Activated CD8-positive, alpha-beta T cell treated with anti-CD3 and anti-CD28 coated beads, Interleukin-2, amount 10 ng/mL, durations not matched to agents 7 days and 5 days (primary cell): Measurements from ENCODE around the gene ZNF275. TPM values are rescaled to one million over a fixed set of nuclear protein-coding genes. Genes with fewer than 3 reads are reported as not detected.
A peak's percentile ranks its signal among the peaks of the same experiment; 100 is the strongest.
"Not testable (repeated sequence)": the region's sequence is repeated elsewhere in the genome, so short reads cannot be mapped to it uniquely, and the experiment has no call there.

ENCODE experiments used
- ATAC-seq: fragments of 150-1000 bp; cut with Tn5 transposase; one replicate; pipeline ENCODE4 v1.10.0; 2021; ENCODE audit warnings: moderate library complexity
- CTCF ChIA-PET: fragments of 350-600 bp; sonication (Branson Sonifier 250); formaldehyde crosslinking; loops from one replicate; lab custom pipeline; 2021; ENCODE audit warnings: antibody characterized with exemption; lab: Charles Lee
- POLR2A ChIA-PET: fragments of 350-600 bp; sonication (Branson Sonifier 250); formaldehyde crosslinking; loops from one replicate; lab custom pipeline; 2021; ENCODE audit warnings: antibody characterized with exemption; lab: Charles Lee
- DNase-seq: peaks from one replicate; pipeline ENCODE4 v3.0.0-alpha.2; 2020
- H3K27ac Mint-ChIP-seq: one replicate; pipeline ENCODE4 v1.8.0; 2021; ENCODE audit warnings: mild to moderate bottlenecking, mixed read lengths
- H3K27me3 Mint-ChIP-seq: one replicate; pipeline ENCODE4 v1.8.0; 2021; ENCODE audit warnings: low read depth, mixed read lengths
- H3K36me3 Mint-ChIP-seq: one replicate; pipeline ENCODE4 v1.8.0; 2021; ENCODE audit warnings: low read depth, mixed read lengths
- H3K4me1 Mint-ChIP-seq: one replicate; pipeline ENCODE4 v1.8.0; 2021; ENCODE audit warnings: low read depth, mixed read lengths
- H3K4me3 Mint-ChIP-seq: one replicate; pipeline ENCODE4 v1.8.0; 2021; ENCODE audit warnings: mild to moderate bottlenecking, mixed read lengths
- H3K9me3 Mint-ChIP-seq: one replicate; pipeline ENCODE4 v1.8.0; 2022; ENCODE audit warnings: mixed read lengths; ENCODE audit not compliant: insufficient read depth
- total RNA-seq, 2 experiments: library from RNA; stranded (reverse); gene quantifications; one replicate each; pipeline ENCODE4 v1.2.3, GENCODE V29; 2021

Gene ZNF275
- total RNA-seq, 2 experiments from 2014 or later, result 20.8 to 22.3 TPM

DNA sequence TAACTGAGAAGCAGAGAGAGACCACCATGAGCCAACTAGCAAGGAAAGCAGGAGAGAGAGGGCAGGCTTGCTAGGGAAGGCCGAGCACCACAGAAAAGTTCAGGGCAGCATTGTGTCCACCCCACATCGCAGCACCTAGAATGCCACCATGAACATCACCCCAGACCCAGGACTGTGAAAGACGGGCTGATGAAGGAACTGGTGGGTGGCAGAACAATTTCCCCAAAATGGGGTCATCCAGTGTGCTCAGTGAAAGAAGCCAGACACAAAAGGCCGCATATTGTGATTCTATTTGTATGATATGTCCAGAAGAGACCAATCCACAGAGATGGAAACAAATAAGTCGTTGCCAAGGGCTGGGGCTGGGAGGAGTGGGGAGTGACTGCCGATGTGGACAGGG lies 50.4 kb downstream of the ZNF275 start:
- H3K27ac Mint-ChIP-seq, result no peak overlapping the region
- DNase-seq (no peak), ATAC-seq (no peak)
- H3K4me3 Mint-ChIP-seq, result no peak overlapping the region
- no peaks in the 10 kb centered on the region for H3K36me3 Mint-ChIP-seq
- peaks cover 2% of the 10 kb centered on the region for H3K27me3 Mint-ChIP-seq
- H3K9me3 Mint-ChIP-seq, result no peaks in the 10 kb centered on the region
- ChIA-PET POLR2A (no interaction called here), CTCF (no interaction called here)
- no peaks in the 10 kb centered on the region for H3K4me1 Mint-ChIP-seq

DNA sequence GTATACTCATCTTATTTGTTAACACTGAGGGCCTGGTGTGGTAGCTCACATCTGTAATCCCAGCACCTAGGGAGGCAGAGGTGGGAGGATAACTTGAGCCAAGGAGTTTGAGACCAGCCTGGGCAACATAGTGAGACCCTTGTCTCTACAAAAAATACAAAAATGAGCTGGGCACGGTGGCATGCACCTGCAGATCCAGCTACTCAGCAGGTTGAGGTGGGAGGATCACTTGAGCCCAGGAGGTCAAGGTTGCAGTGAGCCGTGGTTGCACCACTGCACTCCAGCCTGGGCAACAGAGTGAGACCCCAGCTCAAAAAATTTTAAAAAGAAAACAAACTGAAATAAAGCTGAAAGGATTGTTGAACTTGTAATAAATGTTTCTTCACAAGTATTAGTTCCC lies 51.0 kb downstream of the ZNF275 start:
- H3K4me3 Mint-ChIP-seq, CTCF ChIA-PET, DNase-seq, H3K27ac Mint-ChIP-seq, ATAC-seq, H3K9me3 Mint-ChIP-seq, H3K27me3 Mint-ChIP-seq, POLR2A ChIA-PET, H3K4me1 Mint-ChIP-seq, H3K36me3 Mint-ChIP-seq: not testable (repeated sequence)

DNA sequence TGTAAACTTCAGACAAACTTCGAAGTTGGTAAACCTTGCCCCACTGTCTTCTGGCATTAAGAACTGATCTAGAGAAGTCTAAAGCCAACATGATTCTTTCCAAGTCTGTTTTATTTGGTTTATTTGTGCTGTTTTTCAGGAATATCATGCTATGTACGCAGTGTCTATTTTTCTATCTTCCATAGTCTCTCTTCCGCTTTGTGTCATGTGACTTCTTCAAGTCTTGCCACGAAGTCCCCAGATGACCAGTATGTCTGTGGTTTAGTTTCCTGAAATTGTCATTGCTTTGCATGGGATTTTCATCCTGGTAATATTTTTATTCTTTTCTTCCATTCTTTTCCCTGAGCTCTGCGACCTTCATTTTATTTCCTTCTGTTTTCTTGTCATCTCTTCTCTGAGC lies 52.1 kb downstream of the ZNF275 start:
- Mint-ChIP-seq H3K36me3 (no peaks in the 10 kb centered on the region), H3K9me3 (no peaks in the 10 kb centered on the region), H3K4me1 (no peaks in the 10 kb centered on the region), H3K27me3 (peaks cover 2% of the 10 kb centered on the region), H3K4me3 (no peak overlapping the region), H3K27ac (no peak overlapping the region)
- DNase-seq (no peak), ATAC-seq (no peak)
- ChIA-PET CTCF (no interaction called here), POLR2A (no interaction called here)

DNA sequence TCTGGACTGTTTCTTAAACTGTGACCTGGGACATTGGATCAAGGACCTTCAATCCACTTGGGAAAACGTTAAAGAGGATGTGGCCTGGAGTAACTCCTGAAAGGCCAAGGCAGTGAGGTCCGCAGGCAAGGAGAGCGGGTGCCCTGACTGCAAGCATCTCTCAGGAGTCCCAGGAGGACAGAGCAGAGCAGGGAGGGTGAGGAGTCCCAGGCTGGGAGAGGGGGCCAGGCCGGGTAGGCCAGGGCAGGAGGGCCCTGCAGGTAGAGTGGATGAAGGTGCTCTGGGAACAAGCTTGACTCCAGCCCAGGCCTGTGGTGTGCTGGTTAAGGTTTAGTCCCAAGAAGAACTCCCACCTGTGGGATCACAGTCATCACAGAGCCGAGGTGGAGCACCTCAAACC lies 53.4 kb downstream of the ZNF275 start:
- H3K9me3 Mint-ChIP-seq, result no peaks in the 10 kb centered on the region
- H3K4me3 Mint-ChIP-seq, result no peak overlapping the region
- ChIA-PET POLR2A (no interaction called here), CTCF (no interaction called here)
- H3K36me3 Mint-ChIP-seq, result no peaks in the 10 kb centered on the region
- no peak for DNase-seq
- peaks cover 2% of the 10 kb centered on the region for H3K27me3 Mint-ChIP-seq
- ATAC-seq, result no peak
- H3K27ac Mint-ChIP-seq, result no peak overlapping the region
- H3K4me1 Mint-ChIP-seq, result no peaks in the 10 kb centered on the region

DNA sequence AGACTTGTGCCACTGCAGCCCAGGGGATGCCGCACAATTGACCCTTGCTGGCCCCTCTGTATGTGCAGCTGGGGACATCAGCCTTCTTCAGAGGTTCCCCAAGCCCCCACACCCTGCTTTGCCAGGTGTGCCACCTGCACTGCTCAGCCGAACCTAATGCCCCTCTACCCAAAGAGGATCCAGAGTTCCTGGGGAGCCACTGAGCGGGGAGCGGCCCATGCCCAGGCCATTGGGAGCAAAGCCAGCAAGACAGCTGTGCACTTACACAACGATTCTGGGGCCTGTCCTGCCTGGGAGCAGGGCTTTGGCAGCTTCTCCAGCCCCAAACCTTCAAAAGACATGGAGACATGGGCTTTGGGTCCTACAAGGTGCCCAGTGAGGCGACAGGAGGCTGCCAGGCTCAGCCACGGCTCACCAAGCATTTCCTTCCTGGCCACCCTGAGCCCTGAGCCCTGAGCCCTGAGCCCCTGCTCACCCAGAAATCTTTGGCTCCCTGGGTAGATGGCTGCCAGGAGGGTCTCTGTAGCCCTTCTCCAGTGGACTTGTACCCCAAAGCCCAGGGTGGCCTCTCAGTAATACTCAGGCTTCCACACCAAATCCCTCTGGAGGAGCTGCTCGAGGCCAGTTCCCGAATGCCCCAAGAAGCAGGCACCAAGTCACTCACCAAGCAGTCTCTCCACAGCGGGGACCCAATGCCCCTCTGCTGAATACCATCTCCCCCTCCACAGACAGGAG lies 54.2 kb downstream of the ZNF275 start:
- ChIA-PET CTCF (no interaction called here), POLR2A (no interaction called here)

DNA sequence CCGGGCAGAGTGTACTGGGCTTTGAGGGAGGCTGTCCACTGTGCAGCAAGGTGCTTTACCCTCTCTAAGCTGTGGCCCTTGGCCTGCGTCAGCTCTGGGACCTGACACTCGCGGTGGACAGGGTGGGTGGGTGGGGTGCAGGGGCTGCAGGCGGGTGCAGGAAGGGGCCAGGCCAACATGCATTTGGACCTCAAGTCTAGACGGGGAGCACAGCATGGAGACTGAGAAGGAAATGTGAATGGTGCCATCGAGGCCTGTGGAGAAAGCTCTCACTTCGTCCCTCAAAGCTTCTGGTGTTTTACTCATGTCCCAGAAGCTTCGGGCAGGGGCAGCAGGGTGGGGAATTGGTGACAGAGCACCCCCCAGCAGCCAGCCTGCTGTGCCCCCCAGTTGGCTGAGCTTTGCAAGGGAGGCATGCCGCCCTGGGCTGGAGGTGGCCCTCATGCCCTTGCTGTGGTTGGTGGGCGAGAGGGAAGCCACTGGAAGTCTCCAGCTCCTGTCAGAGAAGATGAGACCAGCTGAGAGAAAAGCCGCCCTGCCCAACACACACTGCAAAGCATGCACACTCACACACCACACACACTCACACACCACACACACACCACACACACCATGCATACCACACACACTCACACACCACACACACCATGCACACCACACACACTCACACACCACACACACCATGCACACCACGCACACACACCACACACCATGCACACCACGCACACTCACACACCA lies 54.9 kb downstream of the ZNF275 start:
- H3K9me3 Mint-ChIP-seq, result no peaks in the 10 kb centered on the region
- ChIA-PET CTCF (no interaction called here), POLR2A (no interaction called here)
- no peak overlapping the region for H3K27ac Mint-ChIP-seq
- ATAC-seq (peak; percentile 30), DNase-seq (no peak)
- peaks cover 2% of the 10 kb centered on the region for H3K27me3 Mint-ChIP-seq
- no peak overlapping the region for H3K4me3 Mint-ChIP-seq
- H3K4me1 Mint-ChIP-seq, result no peaks in the 10 kb centered on the region
- H3K36me3 Mint-ChIP-seq, result no peaks in the 10 kb centered on the region

More for the DNA sequence above, 54.2 kb downstream of the ZNF275 start:
- ATAC-seq, result no peak
- H3K27me3 Mint-ChIP-seq, result peaks cover 2% of the 10 kb centered on the region
- H3K4me3 Mint-ChIP-seq, result no peak overlapping the region
- no peaks in the 10 kb centered on the region for H3K9me3 Mint-ChIP-seq
- H3K36me3 Mint-ChIP-seq, result no peaks in the 10 kb centered on the region
- no peak for DNase-seq
- no peak overlapping the region for H3K27ac Mint-ChIP-seq
- no peaks in the 10 kb centered on the region for H3K4me1 Mint-ChIP-seq

DNA sequence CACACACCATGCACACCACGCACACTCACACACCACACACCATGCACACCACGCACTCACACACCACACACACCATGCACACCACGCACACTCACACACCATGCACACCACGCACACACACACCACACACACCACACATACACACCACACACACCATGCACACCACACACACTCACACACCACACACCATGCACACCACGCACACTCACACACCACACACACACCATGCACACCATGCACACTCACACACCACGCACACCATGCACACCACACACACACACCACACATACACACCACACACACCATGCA lies 55.5 kb downstream of the ZNF275 start:
- H3K9me3 Mint-ChIP-seq, H3K27ac Mint-ChIP-seq, H3K27me3 Mint-ChIP-seq, ATAC-seq, H3K36me3 Mint-ChIP-seq, H3K4me3 Mint-ChIP-seq, DNase-seq, CTCF ChIA-PET, H3K4me1 Mint-ChIP-seq, POLR2A ChIA-PET: not testable (repeated sequence)

DNA sequence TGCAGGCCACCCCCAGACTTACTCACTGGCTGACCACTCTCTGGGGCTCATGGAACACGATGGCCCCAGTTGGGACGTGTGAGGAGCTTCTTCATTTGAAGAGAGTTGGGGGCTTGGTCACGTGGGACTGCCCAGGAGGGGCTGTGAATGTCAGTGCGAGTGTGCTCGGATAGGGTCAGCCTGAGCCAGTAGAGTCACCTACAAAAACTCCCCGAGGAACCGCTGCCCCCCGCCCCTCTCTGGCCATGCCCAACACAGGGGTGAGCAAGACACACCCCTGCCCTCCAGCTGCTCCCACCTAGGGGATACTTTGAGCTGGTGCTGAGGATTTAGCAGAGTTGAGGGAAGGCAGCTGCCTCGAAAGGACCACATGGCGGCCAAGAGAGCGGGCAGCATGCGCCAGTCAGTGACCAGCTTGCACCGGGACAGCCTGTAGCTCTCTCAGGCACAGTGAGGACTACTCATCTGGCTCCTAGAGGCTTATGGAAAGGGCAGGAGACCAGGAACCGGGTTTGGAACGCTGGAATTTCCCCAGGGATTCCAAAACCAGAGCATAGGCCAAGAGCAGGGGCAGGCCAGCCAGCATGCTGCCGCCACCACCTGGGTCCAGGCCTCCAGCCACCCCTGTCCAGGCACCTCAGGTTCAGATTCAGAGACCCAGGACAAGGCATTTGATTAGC lies 58.8 kb downstream of the ZNF275 start:
- ATAC-seq, result no peak
- H3K27me3 Mint-ChIP-seq, result no peaks in the 10 kb centered on the region
- H3K4me1 Mint-ChIP-seq, result peaks cover 4% of the 10 kb centered on the region
- no peak overlapping the region for H3K4me3 Mint-ChIP-seq
- H3K27ac Mint-ChIP-seq, result no peak overlapping the region
- ChIA-PET POLR2A (no interaction called here), CTCF (interaction anchor here (1.1 to 1.2 kb wide), 2 partner anchors 10 to 451 kb away, joined by 3 to 4 read pairs; no protein-coding TSS in a partner anchor)
- H3K36me3 Mint-ChIP-seq, result no peaks in the 10 kb centered on the region
- H3K9me3 Mint-ChIP-seq, result no peaks in the 10 kb centered on the region
- DNase-seq, result no peak

DNA sequence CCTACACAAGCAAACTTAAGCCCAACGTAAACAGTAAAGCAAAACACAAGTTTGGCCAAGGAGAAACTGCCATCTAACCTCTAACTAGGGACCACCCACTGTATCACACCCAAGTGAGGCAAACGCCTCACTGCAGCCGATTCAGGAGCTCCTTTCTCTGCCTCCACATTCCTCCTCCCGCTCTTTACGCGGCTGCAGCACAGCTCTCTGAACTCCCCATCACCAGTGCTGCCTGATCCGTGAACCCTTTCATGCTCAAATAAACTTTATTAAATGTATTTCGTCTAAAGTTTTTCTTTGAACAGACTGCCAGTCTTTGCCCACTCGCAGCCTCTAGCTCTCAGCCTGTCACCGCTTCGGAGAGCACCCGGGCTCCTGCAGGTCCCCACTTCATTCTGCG lies 60.7 kb downstream of the ZNF275 start:
- no peak for DNase-seq
- no peak for ATAC-seq
- Mint-ChIP-seq H3K27ac (no peak overlapping the region), H3K9me3 (no peaks in the 10 kb centered on the region), H3K4me3 (no peak overlapping the region), H3K4me1 (peaks cover 6% of the 10 kb centered on the region), H3K36me3 (no peaks in the 10 kb centered on the region), H3K27me3 (no peaks in the 10 kb centered on the region)
- ChIA-PET CTCF (no interaction called here), POLR2A (no interaction called here)

DNA sequence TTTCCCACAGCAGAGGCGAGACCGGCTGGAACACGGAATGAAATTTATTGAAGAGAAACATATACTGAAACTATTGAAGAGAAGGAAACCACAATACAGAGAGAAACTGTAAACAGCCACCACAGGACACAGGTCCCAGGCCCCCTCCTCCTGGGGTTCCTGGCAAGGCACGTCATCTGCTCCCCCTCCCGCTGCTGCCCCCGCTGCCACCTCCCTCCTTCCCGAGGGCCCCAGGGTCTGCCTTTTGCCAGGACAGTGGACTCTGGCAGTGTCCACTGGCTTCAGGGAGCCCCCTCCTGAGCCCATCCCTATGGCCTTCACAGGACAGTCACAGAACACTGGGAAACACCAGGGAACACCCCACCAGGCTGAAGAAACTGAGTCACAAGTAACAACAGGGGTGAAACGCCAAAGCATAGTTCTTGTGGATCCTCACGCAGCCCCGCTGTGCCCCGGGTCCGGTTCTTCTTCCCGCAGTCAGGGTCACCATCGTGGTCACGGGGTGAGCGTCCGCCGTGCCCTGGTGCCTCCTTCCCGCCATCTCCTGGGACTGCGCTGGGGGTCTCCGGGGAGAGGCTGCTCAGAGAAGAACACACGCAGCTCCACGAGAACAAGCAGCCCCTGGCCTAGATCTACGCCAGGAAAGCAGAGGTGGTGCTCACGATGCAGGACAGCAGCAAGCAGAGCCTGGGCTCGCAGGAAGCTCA lies 61.8 kb downstream of the ZNF275 start:
- Mint-ChIP-seq H3K36me3 (no peaks in the 10 kb centered on the region), H3K9me3 (no peaks in the 10 kb centered on the region), H3K4me1 (peaks cover 11% of the 10 kb centered on the region), H3K4me3 (no peak overlapping the region), H3K27ac (no peak overlapping the region), H3K27me3 (no peaks in the 10 kb centered on the region)
- ChIA-PET POLR2A (no interaction called here), CTCF (no interaction called here)
- DNase-seq (no peak), ATAC-seq (no peak)

DNA sequence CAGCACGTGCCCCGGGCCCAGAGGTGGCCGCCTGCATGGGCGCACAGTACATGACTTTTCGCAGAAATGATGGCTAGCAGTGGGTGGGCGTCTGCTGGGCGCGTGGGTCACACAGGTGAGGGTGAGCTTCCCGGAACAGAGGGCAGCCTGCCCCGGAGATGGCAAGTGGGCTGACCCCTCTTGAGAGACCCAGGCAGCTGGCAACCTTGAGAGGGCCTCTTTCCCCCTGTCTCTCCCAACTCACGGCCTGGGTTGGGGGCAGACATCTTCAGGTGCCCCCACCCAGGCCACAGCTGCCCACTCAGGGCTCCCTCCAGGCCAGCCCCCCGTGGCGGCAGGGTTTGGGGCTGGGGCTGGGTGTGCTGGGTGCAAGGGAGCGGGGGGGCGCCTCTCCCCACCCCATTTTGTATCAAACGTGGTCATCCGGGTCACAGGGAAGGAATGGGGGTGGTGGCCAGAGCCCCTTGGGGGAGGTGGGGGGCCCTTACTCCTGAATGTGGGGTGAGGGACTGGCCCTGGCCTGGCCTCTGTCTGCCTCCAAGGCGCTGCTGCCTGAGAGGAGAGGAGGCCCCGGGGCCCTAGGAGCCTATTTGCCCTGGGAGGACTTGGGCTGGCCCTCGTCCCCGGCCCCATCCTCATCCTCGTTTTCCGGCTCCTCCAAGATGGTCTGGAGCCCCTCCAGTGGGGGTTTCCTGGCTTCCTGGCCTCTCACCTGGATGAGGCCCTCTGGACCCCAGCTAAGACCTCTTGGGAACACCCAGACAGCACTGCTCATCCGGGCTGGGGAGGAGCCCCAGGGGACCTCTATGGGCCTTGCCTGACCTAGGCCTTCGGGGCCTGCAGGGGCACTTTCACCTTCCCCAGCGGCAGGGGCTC lies 62.6 kb downstream of the ZNF275 start:
- ChIA-PET CTCF (no interaction called here), POLR2A (no interaction called here)
- H3K27me3 Mint-ChIP-seq, result no peaks in the 10 kb centered on the region
- ATAC-seq (no peak), DNase-seq (no peak)
- no peaks in the 10 kb centered on the region for H3K9me3 Mint-ChIP-seq
- peaks cover 11% of the 10 kb centered on the region for H3K4me1 Mint-ChIP-seq
- H3K27ac Mint-ChIP-seq, result no peak overlapping the region
- no peaks in the 10 kb centered on the region for H3K36me3 Mint-ChIP-seq
- no peak overlapping the region for H3K4me3 Mint-ChIP-seq
